BLaER1 (cell line): ENCODE measurements around the gene TGFB1.
"Not testable (repeated sequence)": the region's sequence is repeated elsewhere in the genome, so short reads cannot be mapped to it uniquely, and the experiment has no call there.

Source experiments
- H3K27ac ChIP-seq: shearing (Covaris generic); formaldehyde crosslinking; 2 replicates; pipeline ENCODE4 v1.8.1; 2022
- H3K27me3 ChIP-seq: shearing (Covaris generic); formaldehyde crosslinking; 2 replicates; pipeline ENCODE4 v1.8.1; 2022
- H3K36me3 ChIP-seq: shearing (Covaris generic); formaldehyde crosslinking; 2 replicates; pipeline ENCODE4 v1.8.1; 2022
- H3K4me1 ChIP-seq: shearing (Covaris generic); formaldehyde crosslinking; 2 replicates; pipeline ENCODE4 v1.8.1; 2022
- H3K4me2 ChIP-seq: shearing (Covaris generic); formaldehyde crosslinking; 2 replicates; pipeline ENCODE4 v1.8.1; 2022
- H3K4me3 ChIP-seq: shearing (Covaris generic); formaldehyde crosslinking; 2 replicates; pipeline ENCODE4 v1.8.1; 2022
- H3K9ac ChIP-seq: shearing (Covaris generic); formaldehyde crosslinking; 2 replicates; pipeline ENCODE4 v1.8.1; 2022
- H3K9me3 ChIP-seq: shearing (Covaris generic); formaldehyde crosslinking; 2 replicates; pipeline ENCODE4 v1.8.1; 2022
- H4K20me1 ChIP-seq: shearing (Covaris generic); formaldehyde crosslinking; 2 replicates; pipeline ENCODE4 v1.8.1; 2022
- Cebpa-rat ChIP-seq: shearing (Covaris generic); IDR thresholded peaks from 2 replicates; pipeline ENCODE4 v1.8.1; 2022

Gene TGFB1

DNA sequence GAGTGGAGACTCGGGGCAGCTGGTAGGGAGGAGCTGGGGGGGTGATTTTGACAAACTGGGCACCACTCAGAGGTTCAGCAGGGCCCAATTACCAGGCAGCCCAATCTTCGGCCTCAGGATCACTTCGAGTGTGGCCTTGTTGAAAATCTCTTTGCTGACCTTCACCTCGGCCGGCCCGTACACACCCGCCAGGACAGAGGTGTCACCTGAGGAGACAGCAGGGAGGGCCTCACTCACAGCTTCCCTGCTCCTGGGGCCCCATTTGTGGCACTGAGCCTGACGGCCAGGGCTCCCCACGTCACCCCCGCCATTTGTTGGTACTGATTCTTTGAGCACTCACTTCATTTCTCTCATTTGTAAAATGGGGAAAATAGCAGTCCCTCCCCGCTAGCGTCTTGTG, 39.1 kb upstream of the TGFB1 start:
- Histone ChIP-seq H3K9me3 (no peaks in the 10 kb centered on the region), H3K27ac (no peak overlapping the region), H4K20me1 (peaks cover 48% of the 10 kb centered on the region; the same call in 1 of the 2 replicates), H3K27me3 (no peaks in the 10 kb centered on the region), H3K36me3 (peaks cover 68% of the 10 kb centered on the region), H3K4me3 (no peak overlapping the region), H3K4me1 (peaks cover 25% of the 10 kb centered on the region), H3K4me2 (no peak overlapping the region), H3K9ac (no peak overlapping the region)
- no peak for TF ChIP-seq Cebpa-rat

DNA sequence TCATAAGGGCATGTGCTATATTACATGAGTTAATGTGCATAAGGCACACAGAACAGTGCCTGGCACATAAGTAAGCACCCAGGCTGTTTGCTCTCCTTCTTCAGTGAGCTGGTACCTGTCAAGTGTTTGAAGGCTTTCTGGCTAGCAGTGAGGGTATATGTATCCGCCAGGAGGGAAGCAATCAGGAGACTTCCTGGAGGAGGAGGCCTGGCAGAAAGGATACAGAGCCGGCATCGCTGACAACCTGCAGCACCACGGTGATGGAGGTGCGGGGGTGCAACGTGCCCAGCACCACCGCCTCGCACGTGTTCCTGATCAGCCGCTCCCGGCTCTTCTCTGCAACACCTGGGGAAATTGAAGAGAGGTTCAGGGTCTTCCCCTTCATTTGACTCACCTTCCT, 37.9 kb upstream of the TGFB1 start:
- Histone ChIP-seq H4K20me1 (peaks cover 48% of the 10 kb centered on the region; the same call in 1 of the 2 replicates), H3K9me3 (no peaks in the 10 kb centered on the region), H3K27me3 (no peaks in the 10 kb centered on the region), H3K4me2 (no peak overlapping the region), H3K9ac (no peak overlapping the region), H3K27ac (no peak overlapping the region), H3K36me3 (peaks cover 79% of the 10 kb centered on the region), H3K4me1 (peaks cover 25% of the 10 kb centered on the region), H3K4me3 (no peak overlapping the region)
- no peak for TF ChIP-seq Cebpa-rat

DNA sequence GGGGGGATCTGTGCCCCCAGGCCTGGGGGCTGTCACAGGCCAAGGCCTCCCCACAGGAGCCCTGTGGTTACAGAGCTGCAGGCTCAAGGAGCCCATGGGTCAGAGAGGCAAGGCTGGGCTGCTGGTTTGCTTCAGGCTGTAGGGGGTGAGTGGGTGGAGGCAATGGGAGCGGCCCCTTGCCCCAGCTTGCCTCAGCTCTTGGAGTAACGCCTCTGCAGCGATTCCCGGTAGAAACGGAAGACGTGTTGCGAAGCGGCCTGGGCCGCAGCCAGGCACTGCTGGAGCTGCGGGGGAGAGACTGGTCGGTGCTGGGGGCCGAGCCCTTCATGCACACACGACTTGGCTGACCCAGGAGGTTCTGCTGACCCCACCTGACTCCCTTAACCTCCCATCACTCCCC, 32.7 kb upstream of the TGFB1 start:
- Histone ChIP-seq H3K27me3 (no peaks in the 10 kb centered on the region), H3K27ac (no peak overlapping the region), H3K9ac (no peak overlapping the region), H3K4me3 (no peak overlapping the region), H3K4me1 (peaks cover 12% of the 10 kb centered on the region), H3K36me3 (peaks cover 98% of the 10 kb centered on the region), H4K20me1 (peaks cover 13% of the 10 kb centered on the region), H3K4me2 (no peak overlapping the region), H3K9me3 (no peaks in the 10 kb centered on the region)
- TF ChIP-seq Cebpa-rat, result no peak

DNA sequence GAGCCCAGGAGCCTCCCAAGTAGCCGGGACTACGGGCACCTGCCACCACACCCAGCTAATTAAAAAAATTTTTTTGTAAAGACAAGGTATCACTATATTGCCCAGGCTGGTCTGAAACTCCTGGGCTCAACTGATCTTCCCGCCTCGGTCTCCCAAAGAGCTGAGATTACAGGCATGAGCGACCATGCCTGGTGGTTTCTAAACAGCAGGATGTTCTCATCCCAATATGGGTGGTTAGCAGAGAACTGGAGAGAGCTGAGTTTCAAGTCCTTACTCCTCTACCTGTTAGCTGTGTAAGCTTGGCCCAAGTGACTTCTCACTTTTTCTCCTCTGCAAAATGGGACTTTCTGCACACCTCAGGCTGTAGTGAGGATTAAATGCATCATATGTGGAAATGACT, 30.6 kb upstream of the TGFB1 start:
- Histone ChIP-seq H3K9me3 (no peaks in the 10 kb centered on the region), H3K36me3 (peaks cover 90% of the 10 kb centered on the region), H3K27me3 (no peaks in the 10 kb centered on the region), H4K20me1 (peaks cover 9% of the 10 kb centered on the region; the same call in 1 of the 2 replicates), H3K27ac (no peak overlapping the region), H3K9ac (no peak overlapping the region), H3K4me1 (peaks cover 12% of the 10 kb centered on the region), H3K4me2 (peak overlapping the region; percentile 11; the same call in 1 of the 2 replicates), H3K4me3 (no peak overlapping the region)
- no peak for TF ChIP-seq Cebpa-rat

DNA sequence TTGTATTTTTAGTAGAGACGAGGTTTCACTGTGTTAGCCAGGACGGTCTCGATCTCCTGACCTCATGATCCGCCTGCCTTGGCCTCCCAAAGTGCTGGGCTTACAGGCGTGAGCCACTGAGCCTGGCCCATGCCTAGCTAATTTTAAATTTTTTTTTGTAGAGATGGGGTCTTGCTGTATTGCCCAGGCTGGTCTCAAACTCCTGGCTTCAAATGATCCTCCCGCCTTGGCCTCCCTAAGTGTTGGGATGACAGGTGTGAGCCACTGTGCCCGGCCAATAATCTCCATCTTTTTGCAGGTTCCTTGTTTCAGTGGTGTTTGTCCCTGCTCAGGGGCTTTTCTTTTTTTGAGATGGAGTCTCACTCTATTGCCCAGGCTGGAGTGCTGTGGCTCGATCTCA, 27.8 kb upstream of the TGFB1 start:
- H3K4me1 ChIP-seq, result peaks cover 29% of the 10 kb centered on the region
- not testable (repeated sequence) for H4K20me1 ChIP-seq, H3K9me3 ChIP-seq, H3K27me3 ChIP-seq, H3K27ac ChIP-seq, H3K9ac ChIP-seq, H3K4me2 ChIP-seq, H3K4me3 ChIP-seq
- peaks cover 62% of the 10 kb centered on the region for H3K36me3 ChIP-seq

DNA sequence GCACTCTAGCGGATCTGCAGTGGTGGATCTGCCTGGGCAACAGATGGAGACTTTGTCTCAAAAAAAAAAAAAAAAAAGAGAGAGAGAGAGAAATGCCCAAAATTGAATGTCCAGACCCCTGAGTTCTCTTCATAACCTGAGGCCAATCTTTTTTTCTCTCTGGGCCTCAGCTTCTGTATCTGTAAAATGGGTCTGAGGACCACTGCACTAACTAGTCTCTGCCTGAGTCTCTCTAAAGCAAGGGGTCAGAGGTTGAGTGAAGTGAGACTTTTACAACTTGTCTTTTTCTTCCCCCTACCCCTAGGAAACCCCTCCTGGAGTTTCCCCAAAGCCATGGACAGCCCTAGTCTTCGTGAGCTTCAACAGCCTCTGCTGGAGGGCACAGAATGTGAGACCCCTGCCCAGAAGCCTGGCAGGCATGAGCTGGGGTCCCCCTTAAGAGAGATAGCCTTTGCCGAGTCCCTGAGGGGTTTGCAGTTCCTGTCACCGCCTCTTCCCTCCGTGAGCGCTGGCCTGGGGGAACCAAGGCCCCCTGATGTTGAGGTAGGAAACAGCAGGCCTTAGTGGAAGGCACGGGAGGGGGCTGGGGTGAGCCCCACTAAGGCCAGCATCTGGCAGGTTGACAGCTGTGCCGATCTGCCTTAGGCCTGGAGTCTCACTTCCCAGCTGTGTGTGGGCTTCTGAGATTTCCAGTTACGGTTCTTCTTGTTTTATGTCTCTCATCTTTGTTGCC, 24.4 kb upstream of the TGFB1 start:
- Histone ChIP-seq H3K4me3 (no peak overlapping the region), H3K4me2 (peak overlapping the region; percentile 67), H3K9ac (no peak overlapping the region; the same call in 1 of the 2 replicates), H3K9me3 (no peaks in the 10 kb centered on the region), H3K36me3 (peaks cover 37% of the 10 kb centered on the region), H3K27me3 (no peaks in the 10 kb centered on the region; the same call in 1 of the 2 replicates), H4K20me1 (no peaks in the 10 kb centered on the region; the same call in 1 of the 2 replicates), H3K27ac (peak overlapping the region; percentile 70; the same call in 1 of the 2 replicates), H3K4me1 (peaks cover 25% of the 10 kb centered on the region)
- no peak for TF ChIP-seq Cebpa-rat

DNA sequence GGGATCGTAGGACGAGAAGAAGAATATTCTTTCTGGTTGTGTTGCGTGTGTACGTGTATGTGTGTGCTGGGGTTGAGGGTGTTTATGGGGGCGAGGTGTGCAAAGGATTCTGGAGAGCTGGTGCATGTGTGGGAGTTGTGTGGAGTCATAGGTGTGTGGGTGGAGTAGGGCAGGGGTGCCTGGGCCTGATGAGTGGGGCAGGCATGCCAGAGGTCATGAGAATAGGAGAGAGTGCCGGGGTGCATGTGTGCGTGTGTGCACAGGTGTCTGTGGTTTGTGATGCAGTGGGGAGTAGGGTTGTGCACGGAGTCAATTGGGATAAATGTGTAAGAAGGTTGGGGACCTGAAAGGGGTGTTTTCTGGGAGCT, 23.3 kb upstream of the TGFB1 start:
- H3K4me2 ChIP-seq, result peak overlapping the region; percentile 63
- H3K27me3 ChIP-seq, result no peaks in the 10 kb centered on the region; the same call in 1 of the 2 replicates
- H3K36me3 ChIP-seq, result peaks cover 26% of the 10 kb centered on the region; the same call in 1 of the 2 replicates
- H3K4me1 ChIP-seq, result peaks cover 31% of the 10 kb centered on the region
- H3K9me3 ChIP-seq, result no peaks in the 10 kb centered on the region
- H3K27ac ChIP-seq, result no peak overlapping the region
- no peaks in the 10 kb centered on the region; the same call in 1 of the 2 replicates for H4K20me1 ChIP-seq
- TF ChIP-seq Cebpa-rat, result no peak
- no peak overlapping the region for H3K9ac ChIP-seq
- peak overlapping the region; percentile 61; the same call in 1 of the 2 replicates for H3K4me3 ChIP-seq

DNA sequence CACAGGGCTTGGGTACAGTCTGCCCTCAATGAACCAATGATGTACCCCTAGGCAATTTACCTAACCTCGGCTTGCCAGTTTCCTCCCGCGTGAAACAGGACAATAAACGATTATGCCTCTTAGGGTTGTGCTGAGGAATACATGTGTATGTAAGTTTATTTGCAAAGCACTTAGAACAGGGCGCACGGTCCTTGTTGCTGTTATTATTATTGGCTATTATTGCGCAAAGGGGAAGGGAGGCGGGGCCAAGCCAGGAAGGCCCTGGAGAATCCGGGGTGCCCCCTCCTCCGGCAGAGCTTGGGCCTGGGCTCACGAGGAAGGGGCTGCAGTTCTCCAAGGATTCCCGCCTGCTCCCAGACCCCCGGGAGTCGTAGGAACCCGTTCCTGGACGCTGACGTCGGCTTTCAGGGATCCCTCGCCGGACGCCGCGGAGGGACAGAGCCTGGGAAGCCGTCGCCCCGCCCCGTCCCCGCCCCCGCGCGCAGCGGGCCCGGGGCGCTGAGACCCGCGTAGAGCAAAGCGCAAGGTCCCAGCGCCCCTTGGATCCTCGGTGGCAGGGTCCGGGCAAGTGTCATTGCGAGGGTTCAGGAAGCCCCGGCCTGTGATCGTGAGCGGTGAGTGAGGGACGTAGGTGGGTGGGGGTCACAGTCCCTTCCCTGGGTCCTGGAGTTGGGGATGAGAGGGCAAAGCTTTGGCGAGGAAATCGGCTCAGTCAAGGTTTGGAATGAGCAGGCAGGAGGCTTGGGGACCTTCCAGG, 22.7 kb upstream of the TGFB1 start, which contains the start of gene TMEM91:
TSS of gene TMEM91 (plus strand) at position 293 of the 757 bp plus-strand sequence. CDS start 1,777 bp downstream, outside the sequence.
- H3K9ac ChIP-seq, result peak within 1 kb of the TSS; percentile 50

DNA sequence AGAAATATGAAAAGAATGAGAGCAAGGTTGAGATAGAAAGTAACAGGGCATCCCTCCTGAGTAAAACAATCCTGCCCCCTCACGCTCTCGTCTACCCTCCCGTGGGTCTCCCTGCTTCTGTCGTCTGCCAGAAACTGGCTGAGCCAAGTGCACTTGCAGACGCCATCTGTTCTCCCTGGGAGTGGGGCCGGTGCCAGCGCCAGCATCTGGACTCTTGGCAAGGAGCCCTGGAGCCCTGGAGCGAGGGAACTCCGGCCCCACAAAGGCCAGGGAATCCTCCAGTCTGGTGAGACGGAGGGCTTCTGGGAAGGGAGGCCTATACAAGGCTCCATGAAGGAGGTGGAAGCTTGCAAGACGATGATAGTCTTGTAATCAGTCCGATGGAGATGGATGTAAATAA, 20.3 kb upstream of the TGFB1 start:
- Histone ChIP-seq H3K4me2 (no peak overlapping the region), H3K9me3 (no peaks in the 10 kb centered on the region), H3K27me3 (no peaks in the 10 kb centered on the region; the same call in 1 of the 2 replicates), H3K4me3 (no peak overlapping the region), H3K27ac (no peak overlapping the region), H3K9ac (no peak overlapping the region), H3K36me3 (0 out of 2 replicates have a peak, but pooled peaks cover 12% of the 10 kb centered on the region), H3K4me1 (peaks cover 38% of the 10 kb centered on the region), H4K20me1 (no peaks in the 10 kb centered on the region; the same call in 1 of the 2 replicates)
- no peak for TF ChIP-seq Cebpa-rat

More for the DNA sequence above, 22.7 kb upstream of the TGFB1 start, which contains the start of gene TMEM91:
- peaks cover 32% of the 10 kb centered on the region for H3K4me1 ChIP-seq
- H3K4me3 ChIP-seq, result peak within 1 kb of the TSS; percentile 61
- peak within 1 kb of the TSS; percentile 63 for H3K4me2 ChIP-seq
- no peak; the same call in 1 of the 2 replicates for TF ChIP-seq Cebpa-rat
- no peaks in the 10 kb centered on the region for H3K9me3 ChIP-seq
- no peaks in the 10 kb centered on the region; the same call in 1 of the 2 replicates for H4K20me1 ChIP-seq
- H3K36me3 ChIP-seq, result peaks cover 24% of the 10 kb centered on the region; the same call in 1 of the 2 replicates
- H3K27ac ChIP-seq, result no peak within 1 kb of the TSS
- no peaks in the 10 kb centered on the region; the same call in 1 of the 2 replicates for H3K27me3 ChIP-seq
